ENCODE results near the gene SDR42E2.

- no peak for TF ChIP-seq POLR2A (IDR thresholded peaks at IDR 0.05)
- no peak for TF ChIP-seq CTCF (IDR thresholded peaks at IDR 0.05)
Measured at GRCh38 chr16:22181426-22181825, 19.1 kb downstream of the SDR42E2 start.

Data from vagina (tissue), 2 donors.